SK-N-SH (cell line): Measurements from ENCODE around the gene PXYLP1.

Source experiments
- CHD2 ChIP-seq: fragments of 150-350 bp; IDR thresholded peaks from 2 replicates; pipeline ENCODE4 v1.6.1; 2018; ENCODE audit warnings: low read length; ENCODE audit not compliant: partially characterized antibody
- CTCF ChIP-seq: fragments of 200-600 bp; sonication (generic); IDR thresholded peaks from 2 replicates; pipeline ENCODE4 v1.6.1; 2017; ENCODE audit warnings: antibody characterized with exemption, mild to moderate bottlenecking, moderate library complexity

DNA sequence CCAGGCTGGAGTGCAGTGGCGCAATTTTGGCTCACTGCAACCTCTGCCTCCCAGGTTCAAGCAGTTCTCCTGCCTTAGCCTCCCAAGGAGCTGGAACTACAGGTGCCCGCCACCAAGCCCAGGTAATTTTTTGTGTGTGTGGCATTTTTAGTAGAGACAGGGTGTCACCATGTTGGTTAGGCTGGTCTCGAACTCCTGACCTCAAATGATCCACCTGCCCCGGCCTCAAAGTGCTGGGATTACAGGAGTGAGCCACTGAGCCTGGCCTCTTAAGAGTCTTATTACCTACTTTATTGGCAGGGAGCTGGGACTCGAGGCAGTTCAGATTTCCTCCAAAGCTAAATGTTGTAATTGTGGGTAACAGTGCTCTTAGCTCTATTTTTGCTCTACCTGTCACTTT is 16.4 kb downstream of the PXYLP1 start:
- no peak for TF ChIP-seq CTCF
- TF ChIP-seq CHD2: no peak
